Hepatocyte (in vitro differentiated cells): ENCODE measurements around the gene KCNJ2. TPM values are rescaled to one million over a fixed set of nuclear protein-coding genes. Genes with fewer than 3 reads are reported as not detected.

ENCODE experiments used
- DNase-seq: peaks from one replicate; pipeline ENCODE4 v3.0.0-alpha.2; 2016; ENCODE audit warnings: low spot score
- H2AFZ ChIP-seq: fragments of 200-600 bp; sonication (generic); 2 replicates; pipeline ENCODE4 v1.6.0; 2016; ENCODE audit warnings: antibody characterized with exemption, mild to moderate bottlenecking
- H3K27ac ChIP-seq: fragments of 200-600 bp; sonication (generic); 2 replicates; pipeline ENCODE4 v1.5.1; 2016; ENCODE audit warnings: mild to moderate bottlenecking
- H3K27me3 ChIP-seq: fragments of 200-600 bp; sonication (generic); 2 replicates; pipeline ENCODE4 v1.6.1; 2016
- H3K36me3 ChIP-seq: fragments of 200-600 bp; sonication (generic); replicated peaks from 2 replicates; pipeline ENCODE4 v1.5.1; 2016; ENCODE audit warnings: low read depth; ENCODE audit not compliant: insufficient read depth
- H3K4me1 ChIP-seq: fragments of 200-600 bp; sonication (generic); 2 replicates; pipeline ENCODE4 v1.5.1; 2016; ENCODE audit warnings: mild to moderate bottlenecking, moderate library complexity; ENCODE audit not compliant: insufficient read depth
- H3K4me2 ChIP-seq: fragments of 200-600 bp; sonication (generic); 2 replicates; pipeline ENCODE4 v1.6.0; 2016
- H3K4me3 ChIP-seq: fragments of 200-600 bp; sonication (generic); 2 replicates; pipeline ENCODE4 v1.5.1; 2016; ENCODE audit warnings: mild to moderate bottlenecking
- H3K79me2 ChIP-seq: fragments of 200-600 bp; sonication (generic); 2 replicates; pipeline ENCODE4 v1.6.0; 2017; ENCODE audit warnings: mild to moderate bottlenecking
- H3K9me2 ChIP-seq: fragments of 200-600 bp; sonication (generic); replicated peaks from 2 replicates; pipeline ENCODE4 v1.6.0; 2017; ENCODE audit warnings: mild to moderate bottlenecking; ENCODE audit not compliant: insufficient read depth
- H3K9me3 ChIP-seq: fragments of 200-600 bp; sonication (generic); 2 replicates; pipeline ENCODE4 v1.5.1; 2016; ENCODE audit warnings: low read depth, mild to moderate bottlenecking
- H4K20me1 ChIP-seq: fragments of 200-600 bp; sonication (generic); 2 replicates; pipeline ENCODE4 v1.6.0; 2016; ENCODE audit warnings: mild to moderate bottlenecking; ENCODE audit not compliant: insufficient read depth, poor library complexity, severe bottlenecking
- CTCF ChIP-seq: fragments of 200-600 bp; sonication (generic); IDR thresholded peaks from 2 replicates; pipeline ENCODE4 v1.5.1; 2016; ENCODE audit warnings: antibody characterized with exemption, mild to moderate bottlenecking; ENCODE audit not compliant: poor library complexity
- EZH2 ChIP-seq: fragments of 200-600 bp; sonication (generic); IDR thresholded peaks from 2 replicates; pipeline ENCODE4 v1.6.1; 2016; ENCODE audit warnings: antibody characterized with exemption, mild to moderate bottlenecking, borderline replicate concordance
- EZH2phosphoT487 ChIP-seq: fragments of 200-600 bp; sonication (generic); IDR thresholded peaks from one replicate; pipeline ENCODE4 v1.6.1; 2018; ENCODE audit warnings: antibody characterized with exemption, mild to moderate bottlenecking, low read depth, moderate library complexity; ENCODE audit not compliant: unreplicated experiment, severe bottlenecking
- WGBS: methylation state at CpG from one replicate; pipeline ENCODE4 v1.1.6; 2016; ENCODE audit warnings: low lambda C conversion rate; ENCODE audit errors: missing lambda C conversion rate; 5-methylcytosine and 5-hydroxymethylcytosine counted together
- polyA plus RNA-seq: library from polyadenylated mRNA; unstranded; fragments of >200 nt; fragmentation: Nextera tagmentation; extraction: Ambion mirVana; gene quantifications from 2 replicates; pipeline ENCODE4 v1.2.1, GENCODE V29; 2016
- total RNA-seq: library from RNA; depleted of rRNA; stranded (reverse); fragments of >200 nt; gene quantifications from 2 replicates; pipeline ENCODE4 v1.2.3, GENCODE V29; 2014

KCNJ2 gene
- total and polyA plus RNA-seq, 2 experiments from 2014 or later: 1.0 to 3.0 TPM

GRCh38 chr17:70132505-70132904, 36.8 kb upstream of the KCNJ2 start:
- Histone ChIP-seq H2AFZ (no peak overlapping the region), H3K9me2 (no peaks in the 10 kb centered on the region), H4K20me1 (no peaks in the 10 kb centered on the region), H3K4me3 (no peak overlapping the region), H3K27me3 (no peaks in the 10 kb centered on the region), H3K9me3 (no peaks in the 10 kb centered on the region), H3K27ac (no peak overlapping the region), H3K4me2 (no peak overlapping the region), H3K4me1 (peaks cover under 1% of the 10 kb centered on the region), H3K79me2 (no peaks in the 10 kb centered on the region), H3K36me3 (no peaks in the 10 kb centered on the region)
- no peak for DNase-seq
- TF ChIP-seq EZH2phosphoT487 (no peak), EZH2 (no peak), CTCF (no peak)
- WGBS: 97% methylated on average over 11 of the region's 11 CpGs

GRCh38 chr17:70134042-70134441, 35.3 kb upstream of the KCNJ2 start:
- H2AFZ ChIP-seq: no peak overlapping the region
- no peaks in the 10 kb centered on the region for H3K9me2 ChIP-seq
- H3K36me3 ChIP-seq: no peaks in the 10 kb centered on the region
- no peak overlapping the region for H3K4me3 ChIP-seq
- H3K27ac ChIP-seq: no peak overlapping the region
- no peaks in the 10 kb centered on the region for H3K27me3 ChIP-seq
- H4K20me1 ChIP-seq: no peaks in the 10 kb centered on the region
- peaks cover 15% of the 10 kb centered on the region for H3K4me1 ChIP-seq
- no peaks in the 10 kb centered on the region for H3K9me3 ChIP-seq
- TF ChIP-seq CTCF (no peak), EZH2 (no peak), EZH2phosphoT487 (no peak)
- WGBS: 93% methylated on average over 8 of the region's 8 CpGs
- no peak for DNase-seq
- no peaks in the 10 kb centered on the region for H3K79me2 ChIP-seq
- H3K4me2 ChIP-seq: no peak overlapping the region

GRCh38 chr17:70134777-70135176, 34.6 kb upstream of the KCNJ2 start:
- Histone ChIP-seq H3K27me3 (no peaks in the 10 kb centered on the region), H4K20me1 (no peaks in the 10 kb centered on the region), H3K4me3 (no peak overlapping the region), H3K4me2 (no peak overlapping the region), H3K9me3 (no peaks in the 10 kb centered on the region), H3K9me2 (no peaks in the 10 kb centered on the region), H3K27ac (no peak overlapping the region), H3K4me1 (peaks cover 15% of the 10 kb centered on the region), H2AFZ (no peak overlapping the region), H3K36me3 (no peaks in the 10 kb centered on the region), H3K79me2 (no peaks in the 10 kb centered on the region)
- TF ChIP-seq EZH2 (no peak), CTCF (no peak), EZH2phosphoT487 (no peak)
- DNase-seq: no peak
- 85% methylated on average over 1 of the region's 1 CpG for WGBS

- H3K27me3 ChIP-seq: no peaks in the 10 kb centered on the region
- TF ChIP-seq EZH2 (no peak), EZH2phosphoT487 (no peak), CTCF (no peak)
- H3K9me3 ChIP-seq: no peaks in the 10 kb centered on the region
- H3K79me2 ChIP-seq: no peaks in the 10 kb centered on the region
- no peak overlapping the region for H3K4me2 ChIP-seq
- H3K9me2 ChIP-seq: no peaks in the 10 kb centered on the region
- no peaks in the 10 kb centered on the region for H4K20me1 ChIP-seq
- H3K4me3 ChIP-seq: no peak overlapping the region
- DNase-seq: no peak
- H3K4me1 ChIP-seq: peaks cover 15% of the 10 kb centered on the region
- H3K27ac ChIP-seq: no peak overlapping the region
- H3K36me3 ChIP-seq: no peaks in the 10 kb centered on the region
- 89% methylated on average over 5 of the region's 5 CpGs for WGBS
- H2AFZ ChIP-seq: no peak overlapping the region
Observed at GRCh38 chr17:70136131-70136530, 33.2 kb upstream of the KCNJ2 start.
